Measurements from ENCODE around the gene SORCS2.

SORCS2 gene

GRCh38 chr4:7771541-7772507 lies 579.5 kb downstream of the SORCS2 start:
- Histone ChIP-seq H3K4me2 (ENCODE audit: low read length) (no peak overlapping the region; the same call in 1 of the 2 replicates), H3K4me1 (ENCODE audit: insufficient read depth, low read length, severe bottlenecking) (peaks cover 19% of the 10 kb centered on the region), H3K27ac (ENCODE audit: low read depth, low read length, poor library complexity, severe bottlenecking) (peak overlapping the region; percentile 76), H3K27me3 (ENCODE audit: insufficient read depth, low read length) (no peaks in the 10 kb centered on the region), H3K4me3 (ENCODE audit: low read depth, low read length, poor library complexity, severe bottlenecking) (no peak overlapping the region), H2AFZ (ENCODE audit: low read length) (no peak overlapping the region), H4K20me1 (ENCODE audit: insufficient read depth, low read length) (no peaks in the 10 kb centered on the region), H3F3A (ENCODE audit: insufficient read depth, low read length) (no peaks in the 10 kb centered on the region), H3K9me2 (ENCODE audit: low read depth, low read length) (no peaks in the 10 kb centered on the region), H3K9me3 (ENCODE audit: low read length) (no peaks in the 10 kb centered on the region), H3K79me2 (ENCODE audit: insufficient read depth, low read length) (no peaks in the 10 kb centered on the region), H3K36me3 (ENCODE audit: insufficient read depth, low read length) (no peaks in the 10 kb centered on the region), H3K9ac (ENCODE audit: low read length) (peak overlapping the region; percentile 3; the same call in 1 of the 2 replicates)
- TF ChIP-seq CTCF (IDR thresholded peaks at IDR 0.05; ENCODE audit: low read length) (no peak), EZH2 (IDR thresholded peaks at IDR 0.05; ENCODE audit: borderline replicate concordance, low read length) (no peak)

GRCh38 chr4:7772711-7773385 lies 580.5 kb downstream of the SORCS2 start:
- Histone ChIP-seq H2AFZ (ENCODE audit: low read length) (no peak overlapping the region), H3K9ac (ENCODE audit: low read length) (no peak overlapping the region), H3K36me3 (ENCODE audit: insufficient read depth, low read length) (no peaks in the 10 kb centered on the region), H3K4me1 (ENCODE audit: insufficient read depth, low read length, severe bottlenecking) (peaks cover 19% of the 10 kb centered on the region), H3F3A (ENCODE audit: insufficient read depth, low read length) (no peaks in the 10 kb centered on the region), H3K9me3 (ENCODE audit: low read length) (no peaks in the 10 kb centered on the region), H3K79me2 (ENCODE audit: insufficient read depth, low read length) (no peaks in the 10 kb centered on the region), H3K27me3 (ENCODE audit: insufficient read depth, low read length) (no peaks in the 10 kb centered on the region), H3K9me2 (ENCODE audit: low read depth, low read length) (no peaks in the 10 kb centered on the region), H4K20me1 (ENCODE audit: insufficient read depth, low read length) (no peaks in the 10 kb centered on the region), H3K27ac (ENCODE audit: low read depth, low read length, poor library complexity, severe bottlenecking) (peak overlapping the region; percentile 76), H3K4me3 (ENCODE audit: low read depth, low read length, poor library complexity, severe bottlenecking) (no peak overlapping the region), H3K4me2 (ENCODE audit: low read length) (no peak overlapping the region)
- TF ChIP-seq EZH2 (IDR thresholded peaks at IDR 0.05; ENCODE audit: borderline replicate concordance, low read length) (no peak), CTCF (IDR thresholded peaks at IDR 0.05; ENCODE audit: low read length) (no peak)

- H3K9me2 ChIP-seq (ENCODE audit: low read depth, low read length) = no peaks in the 10 kb centered on the region
- no peaks in the 10 kb centered on the region for H3K79me2 ChIP-seq (ENCODE audit: insufficient read depth, low read length)
- no peaks in the 10 kb centered on the region for H3F3A ChIP-seq (ENCODE audit: insufficient read depth, low read length)
Observed at GRCh38 chr4:7773401-7774180, 581.3 kb downstream of the SORCS2 start.

More at GRCh38 chr4:7773401-7774180, 581.3 kb downstream of the SORCS2 start:
- Histone ChIP-seq H3K4me3 (ENCODE audit: low read depth, low read length, poor library complexity, severe bottlenecking) (no peak overlapping the region), H3K36me3 (ENCODE audit: insufficient read depth, low read length) (no peaks in the 10 kb centered on the region), H4K20me1 (ENCODE audit: insufficient read depth, low read length) (no peaks in the 10 kb centered on the region), H3K9me3 (ENCODE audit: low read length) (no peaks in the 10 kb centered on the region), H3K4me2 (ENCODE audit: low read length) (no peak overlapping the region), H3K9ac (ENCODE audit: low read length) (no peak overlapping the region), H3K27ac (ENCODE audit: low read depth, low read length, poor library complexity, severe bottlenecking) (no peak overlapping the region), H3K4me1 (ENCODE audit: insufficient read depth, low read length, severe bottlenecking) (peaks cover 20% of the 10 kb centered on the region), H3K27me3 (ENCODE audit: insufficient read depth, low read length) (no peaks in the 10 kb centered on the region), H2AFZ (ENCODE audit: low read length) (no peak overlapping the region)
- no peak for TF ChIP-seq CTCF (IDR thresholded peaks at IDR 0.05; ENCODE audit: low read length)
- TF ChIP-seq EZH2 (IDR thresholded peaks at IDR 0.05; ENCODE audit: borderline replicate concordance, low read length) = no peak

Measured in OCI-LY1 (cell line).